Non-pigmented ciliary epithelial cell (primary cell): ENCODE results near the gene CYP4F2.
"Not testable (repeated sequence)": the region's sequence is repeated elsewhere in the genome, so short reads cannot be mapped to it uniquely, and the experiment has no call there.

ENCODE experiments used
- DNase-seq: peaks from one replicate; pipeline ENCODE4 v3.0.0-alpha.2; 2010; ENCODE audit warnings: low read depth

The CYP4F2 gene

GRCh38 chr19:15897738-15898276 is at the start of gene CYP4F2:
CYP4F2 (minus strand) TSS chr19:15898074; CDS start chr19:15897611, 463 bp downstream.
- no peak for DNase-seq

GRCh38 chr19:15945301-15945700 is 47.4 kb upstream of the CYP4F2 start:
- DNase-seq: no peak

GRCh38 chr19:15944401-15944800 is 46.5 kb upstream of the CYP4F2 start:
- no peak for DNase-seq

- no peak for DNase-seq
These were observed 39.9 kb upstream of the CYP4F2 start for GRCh38 chr19:15937771-15938170.

- no peak for DNase-seq
These were observed 39.1 kb upstream of the CYP4F2 start for GRCh38 chr19:15936950-15937349.

- no peak for DNase-seq
These were observed 38.3 kb upstream of the CYP4F2 start for GRCh38 chr19:15936173-15936572.

- DNase-seq: no peak
These were observed 37.4 kb upstream of the CYP4F2 start for GRCh38 chr19:15935167-15935702.

- DNase-seq: no peak
These were observed 36.6 kb upstream of the CYP4F2 start, which contains the start of gene CYP4F11 for GRCh38 chr19:15934332-15935078. CYP4F11 (minus strand) TSS chr19:15934529; CDS start chr19:15934408, 121 bp downstream.

GRCh38 chr19:15933761-15934331 is 36.0 kb upstream of the CYP4F2 start:
- DNase-seq: not testable (repeated sequence)

GRCh38 chr19:15928321-15928720 is 30.4 kb upstream of the CYP4F2 start:
- no peak for DNase-seq

- DNase-seq: no peak
These were observed 28.6 kb upstream of the CYP4F2 start for GRCh38 chr19:15926484-15926883.

GRCh38 chr19:15923702-15924101 is 25.8 kb upstream of the CYP4F2 start:
- DNase-seq: no peak

- DNase-seq: no peak
These were observed 24.1 kb upstream of the CYP4F2 start for GRCh38 chr19:15922021-15922420.

- DNase-seq: no peak
These were observed 21.4 kb upstream of the CYP4F2 start for GRCh38 chr19:15919243-15919642.

GRCh38 chr19:15915109-15915508 is 17.2 kb upstream of the CYP4F2 start:
- DNase-seq: no peak

GRCh38 chr19:15913830-15914229 is 16.0 kb upstream of the CYP4F2 start:
- DNase-seq: no peak

GRCh38 chr19:15913384-15913783 is 15.5 kb upstream of the CYP4F2 start:
- DNase-seq: no peak

GRCh38 chr19:15911599-15912235 is 13.8 kb upstream of the CYP4F2 start:
- no peak for DNase-seq

- no peak for DNase-seq
These were observed 7.2 kb upstream of the CYP4F2 start for GRCh38 chr19:15905026-15905425.

- DNase-seq: not testable (repeated sequence)
These were observed 5.0 kb upstream of the CYP4F2 start for GRCh38 chr19:15902898-15903297.

- no peak for DNase-seq
These were observed 4.4 kb upstream of the CYP4F2 start for GRCh38 chr19:15902254-15902653.

- DNase-seq: no peak
These were observed 2.6 kb upstream of the CYP4F2 start for GRCh38 chr19:15900504-15900903.

- not testable (repeated sequence) for DNase-seq
These were observed 2.2 kb upstream of the CYP4F2 start for GRCh38 chr19:15900032-15900431.
